ENCODE data around the gene FAXDC2. TPM values are rescaled to one million over a fixed set of nuclear protein-coding genes. Genes with fewer than 3 reads are reported as not detected.

The FAXDC2 gene, protein sequence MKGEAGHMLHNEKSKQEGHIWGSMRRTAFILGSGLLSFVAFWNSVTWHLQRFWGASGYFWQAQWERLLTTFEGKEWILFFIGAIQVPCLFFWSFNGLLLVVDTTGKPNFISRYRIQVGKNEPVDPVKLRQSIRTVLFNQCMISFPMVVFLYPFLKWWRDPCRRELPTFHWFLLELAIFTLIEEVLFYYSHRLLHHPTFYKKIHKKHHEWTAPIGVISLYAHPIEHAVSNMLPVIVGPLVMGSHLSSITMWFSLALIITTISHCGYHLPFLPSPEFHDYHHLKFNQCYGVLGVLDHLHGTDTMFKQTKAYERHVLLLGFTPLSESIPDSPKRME
- total RNA-seq, result 0.84 and 3.7 TPM in 2 replicates

GRCh38 chr5:154850255-154851062, at the start of gene FAXDC2:
Gene FAXDC2, minus strand, starts transcription at chr5:154850603. Its CDS starts 12,425 bp downstream, at chr5:154838178.

DNA sequence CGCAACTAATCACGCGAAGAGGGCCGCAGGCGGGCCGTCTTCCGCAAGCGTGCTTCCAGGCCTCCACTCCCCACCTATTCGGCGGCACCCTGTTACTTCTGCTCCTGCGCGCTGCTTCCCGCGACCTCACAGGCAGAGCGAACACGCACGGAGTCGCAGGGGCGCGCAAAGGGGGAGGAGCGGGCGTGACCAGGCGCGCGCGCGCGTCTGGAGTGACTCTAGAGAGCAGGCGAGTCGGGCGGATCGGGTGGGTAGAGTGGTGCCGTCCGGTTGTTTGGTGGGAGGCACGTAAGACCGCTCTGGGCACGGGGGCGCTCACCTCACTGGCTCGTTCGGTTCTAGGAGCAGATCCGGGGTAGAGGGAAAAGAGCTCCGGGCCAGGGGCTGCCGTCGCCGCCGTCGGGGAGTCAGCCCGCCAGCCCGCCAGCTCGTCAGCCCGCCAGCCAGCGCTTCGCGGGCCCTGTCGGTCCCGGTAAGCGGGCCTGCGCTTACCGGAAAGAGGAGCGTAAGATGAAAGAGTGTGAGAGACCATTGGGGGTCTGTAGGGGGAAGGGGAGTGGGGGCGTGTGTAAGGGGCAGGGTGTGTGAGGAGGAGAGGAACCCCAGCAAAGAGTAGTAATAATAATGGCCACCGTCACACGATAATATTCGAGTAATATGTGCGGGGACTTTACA, 8.0 kb upstream of the FAXDC2 start, which contains the start of gene CNOT8:
TSS of gene CNOT8 (plus strand) at position 331 of the 675 bp plus-strand sequence. CDS start 4,652 bp downstream, outside the sequence.

Other genes with a start within 250 kb of the FAXDC2 start
- 68.4 and 88.4 TPM in 2 replicates for gene LARP1, start 95.2 kb downstream of the FAXDC2 start, total RNA-seq
- gene CNOT8, start 8.0 kb upstream of the FAXDC2 start, total RNA-seq, result 42.7 and 51.1 TPM in 2 replicates
- 12.7 and 19.5 TPM in 2 replicates for gene GEMIN5, start 87.6 kb upstream of the FAXDC2 start, total RNA-seq
- gene MRPL22, start 90.5 kb upstream of the FAXDC2 start, total RNA-seq, result 35.1 and 44.5 TPM in 2 replicates
- gene KIF4B, start 163.2 kb upstream of the FAXDC2 start, total RNA-seq, result not detected in 2 replicates